Lower leg skin (tissue), 3 donors: Measurements from ENCODE around the gene SLC5A4.

Experiments
- CTCF ChIP-seq, 3 donors: fragments of 450-650 bp; IDR thresholded peaks; one replicate each; pipeline ENCODE4 v1.5.1; 2016; ENCODE audit warnings: antibody characterized with exemption in 3 of 3, mild to moderate bottlenecking in 3 of 3, moderate library complexity in 2 of 3
- POLR2A ChIP-seq, 2 donors: fragments of 450-650 bp; IDR thresholded peaks; one replicate each; pipeline ENCODE4 v1.6.1; 2016 to 2017; ENCODE audit warnings: antibody characterized with exemption in 2 of 2, mild to moderate bottlenecking in 1 of 2, moderate library complexity in 1 of 2

GRCh38 chr22:32233091-32233490 is 22.1 kb downstream of the SLC5A4 start:
- no peak for TF ChIP-seq CTCF (IDR thresholded peaks at IDR 0.05)
- no peak for TF ChIP-seq POLR2A (IDR thresholded peaks at IDR 0.05)
